Measurements from ENCODE around the gene OPN4. TPM values are rescaled to one million over a fixed set of nuclear protein-coding genes. Genes with fewer than 3 reads are reported as not detected.

OPN4 gene
- total and polyA plus RNA-seq, 2 donors (not counting 3 experiments of a cell fraction or from before 2014, with no cell fraction given) = not detected

DNA sequence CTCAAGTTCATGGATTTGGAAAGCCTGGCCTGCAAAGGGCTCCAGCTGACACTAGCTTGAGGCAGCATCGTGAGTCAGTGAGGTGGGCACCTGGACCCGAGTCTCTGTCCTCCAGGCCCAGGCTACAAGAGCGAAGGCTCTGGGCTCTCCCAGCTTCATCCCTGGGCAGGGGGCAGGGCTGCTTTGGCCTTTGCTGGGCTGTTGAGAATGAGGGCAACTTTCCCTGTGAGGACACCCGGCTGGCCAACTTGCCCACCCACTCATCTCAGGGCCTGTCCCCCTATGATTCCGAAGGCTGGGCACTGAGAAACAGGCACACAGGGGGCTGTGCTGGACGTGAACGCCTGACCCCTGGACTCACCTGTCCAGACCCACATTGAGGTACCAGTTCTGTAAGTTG lies 38.3 kb downstream of the OPN4 start:
- intact Hi-C loops (cut with micrococcal nuclease) = loop anchor here (1.0 kb wide), 1 partner anchor 207 kb away; no protein-coding TSS in a partner anchor
- Histone ChIP-seq H3K4me3 (replicated peaks in 1 of 3; ENCODE audit: insufficient read depth in 1 of 3, low read depth in 1 of 3, low read length in 3 of 3) (no peak overlapping the region), H3K4me1 (ENCODE audit: control insufficient read depth, extremely low read depth, insufficient read depth, low read length) (no peaks in the 10 kb centered on the region), H3K79me2 (ENCODE audit: control insufficient read depth, insufficient read depth, low read length) (no peaks in the 10 kb centered on the region), H3K36me3 (ENCODE audit: control insufficient read depth in 2 of 2, extremely low read depth in 1 of 2, insufficient read depth in 2 of 2, low read length in 2 of 2) (no peaks in the 10 kb centered on the region), H3K27ac (ENCODE audit: insufficient read depth, low read depth, low read length) (no peak overlapping the region), H3K9ac (replicated peaks; ENCODE audit: extremely low read depth, insufficient read depth, low read length) (no peak overlapping the region), H4K20me1 (replicated peaks; ENCODE audit: control insufficient read depth, extremely low read depth, insufficient read depth, low read length) (no peaks in the 10 kb centered on the region), H3K27me3 (ENCODE audit: control insufficient read depth in 2 of 2, insufficient read depth in 2 of 2, low read length in 2 of 2) (peaks cover 49 to 58% of the 10 kb centered on the region in 2 experiments), H3K4me2 (ENCODE audit: insufficient read depth, low read length) (no peak overlapping the region), H2AFZ (ENCODE audit: low read depth, low read length) (no peak overlapping the region), H3K9me1 (replicated peaks; ENCODE audit: control insufficient read depth, extremely low read depth, insufficient read depth, low read length) (no peaks in the 10 kb centered on the region), H3K9me3 (replicated peaks; ENCODE audit: control insufficient read depth, insufficient read depth, low read length) (no peaks in the 10 kb centered on the region)
- ChIA-PET POLR2A (no interaction called here), CTCF (interaction anchor here (0.8 to 4.6 kb wide), 16 partner anchors 9 to 276 kb away, joined by 3 to 129 read pairs (median 5); partner anchors contain the start of genes ADIRF and BMPR1A)
- BruUV-seq (replicated peaks) = no TSS peak
- DNase-seq (ENCODE audit: low read depth, low spot score) (no peak), FAIRE-seq (no peak)
- TF ChIP-seq EZH2 (IDR thresholded peaks at IDR 0.05; ENCODE audit: borderline replicate concordance, low read depth, low read length, severe bottlenecking) (no peak), JUN (IDR thresholded peaks at IDR 0.05; ENCODE audit: borderline replicate concordance, insufficient read depth, insufficient read length, low read depth) (no peak), MYC (IDR thresholded peaks at IDR 0.05; ENCODE audit: low read depth, low read length) (no peak), POLR2AphosphoS5 (IDR thresholded peaks at IDR 0.05; ENCODE audit: insufficient read depth, low read depth, low read length) (no peak)
- TF ChIP-seq, protein P1, sequence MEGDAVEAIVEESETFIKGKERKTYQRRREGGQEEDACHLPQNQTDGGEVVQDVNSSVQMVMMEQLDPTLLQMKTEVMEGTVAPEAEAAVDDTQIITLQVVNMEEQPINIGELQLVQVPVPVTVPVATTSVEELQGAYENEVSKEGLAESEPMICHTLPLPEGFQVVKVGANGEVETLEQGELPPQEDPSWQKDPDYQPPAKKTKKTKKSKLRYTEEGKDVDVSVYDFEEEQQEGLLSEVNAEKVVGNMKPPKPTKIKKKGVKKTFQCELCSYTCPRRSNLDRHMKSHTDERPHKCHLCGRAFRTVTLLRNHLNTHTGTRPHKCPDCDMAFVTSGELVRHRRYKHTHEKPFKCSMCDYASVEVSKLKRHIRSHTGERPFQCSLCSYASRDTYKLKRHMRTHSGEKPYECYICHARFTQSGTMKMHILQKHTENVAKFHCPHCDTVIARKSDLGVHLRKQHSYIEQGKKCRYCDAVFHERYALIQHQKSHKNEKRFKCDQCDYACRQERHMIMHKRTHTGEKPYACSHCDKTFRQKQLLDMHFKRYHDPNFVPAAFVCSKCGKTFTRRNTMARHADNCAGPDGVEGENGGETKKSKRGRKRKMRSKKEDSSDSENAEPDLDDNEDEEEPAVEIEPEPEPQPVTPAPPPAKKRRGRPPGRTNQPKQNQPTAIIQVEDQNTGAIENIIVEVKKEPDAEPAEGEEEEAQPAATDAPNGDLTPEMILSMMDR (IDR thresholded peaks at IDR 0.05; ENCODE audit: extremely low read depth in 1 of 2, insufficient read depth in 1 of 2, low read depth in 1 of 2, low read length in 2 of 2) = no peak
- dilution Hi-C loops (cut with MboI; ENCODE audit: extremely low pct_ligation_motif_present, low sequenced_read_pairs) = no loop called here

GRCh38 chr10:86693275-86693674 lies 38.9 kb downstream of the OPN4 start:
- dilution Hi-C loops (cut with MboI; ENCODE audit: extremely low pct_ligation_motif_present, low sequenced_read_pairs) (no loop called here), intact Hi-C loops (cut with micrococcal nuclease) (loop anchor here (1.0 kb wide), 1 partner anchor 206 kb away; no protein-coding TSS in a partner anchor)
- Histone ChIP-seq H3K27ac (ENCODE audit: insufficient read depth, low read depth, low read length) (no peak overlapping the region), H3K4me3 (replicated peaks in 1 of 3; ENCODE audit: insufficient read depth in 1 of 3, low read depth in 1 of 3, low read length in 3 of 3) (no peak overlapping the region), H3K27me3 (ENCODE audit: control insufficient read depth in 2 of 2, insufficient read depth in 2 of 2, low read length in 2 of 2) (peaks cover 51 to 55% of the 10 kb centered on the region in 2 experiments), H2AFZ (ENCODE audit: low read depth, low read length) (no peak overlapping the region), H3K36me3 (ENCODE audit: control insufficient read depth in 2 of 2, extremely low read depth in 1 of 2, insufficient read depth in 2 of 2, low read length in 2 of 2) (no peaks in the 10 kb centered on the region), H3K9ac (replicated peaks; ENCODE audit: extremely low read depth, insufficient read depth, low read length) (no peak overlapping the region), H3K4me1 (ENCODE audit: control insufficient read depth, extremely low read depth, insufficient read depth, low read length) (no peaks in the 10 kb centered on the region), H3K9me3 (replicated peaks; ENCODE audit: control insufficient read depth, insufficient read depth, low read length) (no peaks in the 10 kb centered on the region), H3K79me2 (ENCODE audit: control insufficient read depth, insufficient read depth, low read length) (no peaks in the 10 kb centered on the region), H4K20me1 (replicated peaks; ENCODE audit: control insufficient read depth, extremely low read depth, insufficient read depth, low read length) (no peaks in the 10 kb centered on the region), H3K4me2 (ENCODE audit: insufficient read depth, low read length) (no peak overlapping the region), H3K9me1 (replicated peaks; ENCODE audit: control insufficient read depth, extremely low read depth, insufficient read depth, low read length) (no peaks in the 10 kb centered on the region)
- POLR2A ChIA-PET = no interaction called here
- DNase-seq (ENCODE audit: low read depth, low spot score) = no peak
- no peak for FAIRE-seq
- no peak for TF ChIP-seq POLR2A (IDR thresholded peaks at IDR 0.05; ENCODE audit: low read depth, low read length)
- TF ChIP-seq, protein P1 (IDR thresholded peaks at IDR 0.05; ENCODE audit: extremely low read depth in 1 of 2, insufficient read depth in 1 of 2, low read depth in 1 of 2, low read length in 2 of 2) = no peak
- TF ChIP-seq POLR2AphosphoS5 (IDR thresholded peaks at IDR 0.05; ENCODE audit: insufficient read depth, low read depth, low read length) = no peak
- TF ChIP-seq EZH2 (IDR thresholded peaks at IDR 0.05; ENCODE audit: borderline replicate concordance, low read depth, low read length, severe bottlenecking) = no peak
- TF ChIP-seq JUN (IDR thresholded peaks at IDR 0.05; ENCODE audit: borderline replicate concordance, insufficient read depth, insufficient read length, low read depth) = no peak
- no peak for TF ChIP-seq GATA2 (IDR thresholded peaks at IDR 0.05; ENCODE audit: insufficient read depth, insufficient read length, low read depth, low read length)
- no peak for TF ChIP-seq MYC (IDR thresholded peaks at IDR 0.05; ENCODE audit: low read depth, low read length)
- TF ChIP-seq FOS (IDR thresholded peaks at IDR 0.05; ENCODE audit: borderline replicate concordance, insufficient read depth, low read length) = no peak
- BruUV-seq (replicated peaks) = no TSS peak
- CTCF ChIA-PET = interaction anchor here (0.8 to 4.6 kb wide), 20 partner anchors 10 to 276 kb away, joined by 3 to 129 read pairs (median 4); partner anchors contain the start of genes ADIRF, BMPR1A and SNCG

All from endothelial cell of umbilical vein (primary cell).